Mesenteric fat pad (tissue), 1 donor: ENCODE measurements around the gene NQO2. TPM values are rescaled to one million over a fixed set of nuclear protein-coding genes. Genes with fewer than 3 reads are reported as not detected.
A peak's percentile ranks its signal among the peaks of the same experiment; 100 is the strongest.
"Not testable (repeated sequence)": the region's sequence is repeated elsewhere in the genome, so short reads cannot be mapped to it uniquely, and the experiment has no call there.

Source experiments
- DNase-seq: peaks from one replicate; pipeline ENCODE4 v3.0.0-alpha.2; 2020; ENCODE audit warnings: low spot score
- total RNA-seq: library from RNA; stranded (reverse); fragmentation: NEBNext Ultra II Directional; extraction: Animal tissue kit (Norgen Biotek cat#: 25700); gene quantifications from one replicate; pipeline ENCODE4 v1.2.1, GENCODE V29; 2021
- donor health status: DM: yes; HTN: yes; CAD: no.

The NQO2 gene
- total RNA-seq, 1 donor from 2014 or later: 54.4 TPM

- no peak for DNase-seq
Observed at GRCh38 chr6:2969549-2969948, 30.1 kb upstream of the NQO2 start.

DNA sequence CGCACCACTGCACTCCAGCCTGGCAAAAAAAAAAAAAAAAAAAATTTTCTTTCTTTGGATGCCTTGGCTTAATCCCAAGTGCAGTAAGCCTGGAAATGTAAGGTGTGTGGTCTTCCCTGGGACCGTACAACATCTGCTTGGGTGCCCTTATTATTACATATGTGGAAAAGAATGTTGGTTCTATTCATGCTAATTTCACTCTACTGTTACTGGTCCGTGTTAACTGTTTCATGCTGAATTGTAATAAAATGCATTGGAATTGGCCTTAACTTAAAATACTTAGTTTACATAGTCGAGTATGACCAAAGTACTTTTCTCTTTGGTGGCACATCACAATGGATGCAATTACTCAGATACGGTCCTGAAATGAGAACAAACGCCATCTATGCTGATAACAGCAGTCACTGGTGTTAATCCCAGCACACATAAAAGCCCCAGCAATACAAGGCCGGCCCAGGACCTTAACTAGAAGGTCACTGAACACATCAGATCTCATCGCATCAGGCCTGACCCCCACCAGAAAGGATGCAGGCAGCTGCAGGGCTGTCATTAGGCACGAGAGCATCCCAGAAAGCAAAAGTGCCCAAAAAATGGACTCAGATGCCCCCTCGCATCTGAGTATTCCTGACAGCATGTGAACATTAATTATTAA is 29.5 kb upstream of the NQO2 start:
- no peak for DNase-seq

DNA sequence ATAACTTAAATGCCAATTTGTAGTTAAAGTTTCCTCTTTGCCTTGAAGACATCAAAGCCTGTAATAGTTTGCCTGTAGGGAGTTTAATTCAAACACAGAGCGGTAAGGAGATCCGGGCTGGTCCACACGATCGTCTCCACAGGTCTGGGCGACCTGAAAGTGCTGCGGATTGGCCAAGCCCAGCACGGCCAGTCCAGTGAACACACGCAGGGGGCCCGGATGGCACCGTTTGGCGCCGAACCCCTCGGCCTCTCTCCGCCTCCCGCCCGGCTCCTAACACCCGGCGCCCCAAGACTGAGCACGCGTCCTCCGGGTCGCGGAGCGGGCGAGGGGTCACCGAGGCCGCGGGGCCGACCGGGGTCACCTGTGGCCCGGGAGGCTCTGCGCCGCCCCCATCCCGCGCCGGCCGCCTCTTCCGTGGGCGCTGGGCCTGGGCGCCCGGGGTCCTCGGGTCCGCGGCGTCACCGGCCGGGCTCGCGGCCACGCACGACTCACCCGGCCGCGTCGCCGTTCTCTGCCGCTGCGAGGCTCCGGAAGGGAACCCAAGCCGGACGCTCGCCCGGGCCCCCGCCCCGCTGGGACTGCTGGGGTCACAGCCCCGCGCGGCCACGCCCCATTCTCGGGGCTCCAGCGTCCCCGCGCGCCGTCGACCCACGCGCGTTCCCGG is 28.8 kb upstream of the NQO2 start:
- DNase-seq: peak; percentile 93

GRCh38 chr6:2971420-2972218 is 28.1 kb upstream of the NQO2 start, which contains the start of gene SERPINB6:
Gene SERPINB6 (minus strand): TSS chr6:2971567. CDS start chr6:2959332, 12,235 bp downstream.
- peak; percentile 92 for DNase-seq

DNA sequence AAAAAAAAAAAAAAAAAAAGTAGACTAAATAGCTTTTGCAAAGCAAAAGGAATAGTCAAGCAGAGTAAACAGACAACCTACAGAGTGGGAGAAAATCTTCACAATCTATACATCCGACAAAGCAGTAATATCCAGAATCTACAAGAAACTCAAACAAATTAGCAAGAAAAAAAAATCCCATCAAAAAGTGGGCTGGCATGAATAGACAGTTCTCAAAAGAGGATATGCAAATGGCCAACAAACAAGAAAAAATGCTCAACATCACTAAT is 27.5 kb upstream of the NQO2 start:
- not testable (repeated sequence) for DNase-seq

GRCh38 chr6:2972685-2973084 is 27.0 kb upstream of the NQO2 start:
- not testable (repeated sequence) for DNase-seq

- not testable (repeated sequence) for DNase-seq
Observed at GRCh38 chr6:2973180-2973579, 26.5 kb upstream of the NQO2 start.

DNA sequence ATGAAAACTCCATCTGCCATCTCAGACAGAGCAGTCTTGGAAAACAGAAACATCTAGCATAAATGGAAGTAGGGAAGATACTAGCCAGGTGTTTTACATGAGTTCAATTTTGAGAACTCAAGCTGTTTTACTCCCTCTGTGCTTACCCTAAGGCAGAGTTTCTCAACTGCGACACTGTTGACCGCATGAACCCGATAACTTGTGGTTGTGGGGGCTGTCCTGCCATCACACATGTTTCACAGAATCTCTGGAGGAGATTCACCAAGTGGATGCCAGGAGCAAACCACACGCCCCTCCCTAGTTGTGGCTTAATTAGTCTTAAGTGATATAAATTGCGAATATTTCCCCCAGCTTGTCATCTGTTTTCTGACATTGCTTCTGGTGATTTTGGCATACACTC is 26.0 kb upstream of the NQO2 start:
- no peak for DNase-seq

DNA sequence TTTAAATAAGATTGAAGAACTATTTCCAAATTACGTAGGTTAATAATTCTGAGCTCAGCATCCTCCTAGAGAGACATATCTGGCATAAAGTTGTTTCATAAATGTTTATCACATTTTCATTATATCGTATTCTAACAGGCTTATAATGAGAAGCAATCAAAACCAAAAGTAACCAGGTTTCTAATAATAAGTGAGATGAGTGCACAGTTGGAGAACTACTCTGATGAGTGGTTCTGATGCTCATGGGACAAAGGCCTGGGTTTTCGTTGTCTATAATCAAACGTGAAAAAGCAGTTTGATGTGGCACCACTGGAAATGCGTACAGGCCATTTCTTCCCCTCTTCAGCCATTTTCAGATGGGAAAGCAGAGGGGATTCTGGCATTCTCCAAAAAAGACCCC is 23.6 kb upstream of the NQO2 start:
- no peak for DNase-seq

DNA sequence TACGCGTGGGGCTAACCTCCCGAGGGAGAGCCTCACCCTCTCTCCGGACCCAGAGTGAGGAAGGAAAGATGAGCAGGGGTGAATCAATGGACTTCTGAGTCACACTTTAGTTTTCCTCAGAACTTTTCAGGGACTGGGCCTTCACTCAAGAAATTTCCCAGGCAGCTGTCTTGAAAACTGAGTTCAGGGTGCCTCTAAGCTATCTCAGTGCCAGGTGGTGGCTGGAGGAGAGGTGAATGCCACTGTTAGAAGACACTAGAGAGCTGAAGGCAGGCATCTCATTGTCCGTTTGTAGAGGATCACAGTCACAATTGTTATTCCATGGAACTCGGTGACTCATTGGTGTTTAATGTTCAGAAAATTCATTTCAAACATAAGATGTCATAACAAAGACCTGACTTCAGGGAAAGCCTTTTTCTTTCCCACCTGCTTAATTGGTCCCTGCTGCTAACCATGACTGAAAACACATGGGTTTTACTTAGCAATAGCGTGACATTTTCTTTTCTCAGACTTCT is 23.1 kb upstream of the NQO2 start:
- no peak for DNase-seq

- no peak for DNase-seq
Observed at GRCh38 chr6:2977290-2977689, 22.4 kb upstream of the NQO2 start.

- no peak for DNase-seq
Observed at GRCh38 chr6:2977799-2978590, 21.7 kb upstream of the NQO2 start.

DNA sequence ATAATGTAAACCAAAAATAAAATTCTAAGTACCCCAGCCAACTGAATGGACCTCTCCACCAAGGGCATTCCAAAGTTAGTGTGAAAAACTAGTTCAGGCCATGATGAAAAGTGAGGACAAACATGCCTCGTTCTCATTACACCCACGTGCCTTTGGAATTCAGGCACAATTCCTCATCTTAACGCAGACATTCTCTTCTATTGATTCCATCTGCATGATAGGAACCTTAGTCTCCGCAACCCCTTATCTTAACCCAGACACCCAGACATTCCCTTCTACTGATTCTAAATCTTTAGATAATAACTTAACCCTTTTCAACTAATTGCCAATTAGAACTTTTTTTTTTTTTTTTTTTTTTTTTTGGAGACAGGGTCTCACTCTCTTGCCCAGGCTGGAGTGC is 20.8 kb upstream of the NQO2 start:
- no peak for DNase-seq

GRCh38 chr6:2979819-2980464 is 19.8 kb upstream of the NQO2 start:
- DNase-seq: no peak

DNA sequence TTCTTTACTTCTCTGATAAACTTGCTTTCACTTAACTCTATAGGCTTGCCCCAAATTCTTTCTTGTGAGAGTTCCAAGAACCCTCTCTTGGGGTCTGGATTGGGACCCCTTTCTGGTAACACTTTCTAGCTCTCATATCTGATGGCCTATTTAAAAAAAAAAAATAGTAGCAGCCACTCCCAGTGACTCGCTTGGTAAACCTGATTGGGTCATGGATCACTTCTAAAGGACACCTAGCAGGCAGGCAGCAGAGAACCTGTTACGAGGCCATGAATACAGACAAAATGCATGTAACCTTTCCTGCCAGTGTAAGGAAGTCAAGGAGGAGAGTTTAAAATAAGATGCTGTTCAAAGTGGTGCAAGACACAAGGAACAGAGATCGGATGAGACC is 19.2 kb upstream of the NQO2 start:
- no peak for DNase-seq

DNA sequence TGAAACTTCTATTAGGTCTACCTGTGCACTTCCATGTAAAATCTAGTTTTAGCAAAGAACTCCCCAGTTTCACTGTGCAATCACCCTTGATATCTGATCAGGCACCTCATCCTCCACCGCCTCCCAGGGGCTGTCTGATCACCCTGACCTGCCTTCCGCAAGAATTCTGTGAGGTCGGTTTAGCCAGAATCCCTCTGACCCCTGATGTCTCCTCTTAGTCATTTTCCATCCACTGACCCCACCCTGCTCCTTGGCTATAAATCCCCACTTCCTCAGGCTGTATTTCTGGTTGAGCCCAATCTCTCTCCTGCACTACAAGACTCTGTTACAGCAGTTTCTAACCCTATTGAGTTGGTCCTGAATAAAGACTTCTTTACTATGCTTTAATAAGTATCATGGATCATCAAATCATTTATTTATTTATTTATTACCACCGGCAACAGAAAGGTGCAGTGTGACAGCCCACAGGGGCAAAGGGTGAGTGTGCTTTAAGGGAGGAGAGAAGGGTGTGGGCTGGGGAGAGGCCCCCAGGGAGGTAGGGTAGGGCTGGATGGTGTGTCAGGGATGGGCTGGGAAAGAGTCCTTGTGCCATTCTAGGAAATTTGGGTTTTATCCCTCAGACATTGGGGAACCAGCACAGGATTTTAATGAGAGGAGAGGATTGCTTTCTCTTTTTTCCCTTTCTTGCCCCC is 17.1 kb upstream of the NQO2 start:
- no peak for DNase-seq

DNA sequence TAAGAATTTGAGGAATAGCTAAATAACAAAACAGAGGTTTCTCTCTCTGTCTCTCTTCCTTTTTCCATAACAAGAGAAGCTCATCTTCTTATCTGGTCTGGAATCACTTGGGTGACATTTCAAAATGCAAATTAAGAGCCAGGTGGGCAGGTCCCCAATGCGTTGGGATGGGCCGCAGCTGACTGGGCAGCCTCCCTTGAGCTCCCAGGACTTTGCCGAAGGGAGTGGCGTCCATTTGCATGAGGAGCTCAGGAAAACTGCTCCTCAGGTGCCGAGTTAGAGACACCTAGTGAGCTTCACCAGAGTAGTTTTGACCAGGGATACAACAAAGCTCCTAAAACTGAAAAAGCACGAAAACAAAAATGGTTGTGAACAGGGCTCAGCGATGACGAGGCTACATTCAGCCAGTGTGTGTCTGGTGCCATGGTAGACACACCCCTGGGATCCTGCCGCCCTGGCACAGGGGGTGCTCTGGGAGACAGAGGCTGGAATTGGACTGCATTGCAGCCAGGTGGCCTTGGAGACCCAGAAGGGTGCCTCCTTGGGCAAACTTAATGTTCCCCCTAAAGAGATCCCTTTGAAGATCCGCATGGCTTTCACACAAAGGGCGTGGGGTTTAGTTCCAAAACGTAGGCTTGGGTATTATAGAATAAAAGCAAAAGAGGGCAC is 14.8 kb upstream of the NQO2 start:
- no peak for DNase-seq

DNA sequence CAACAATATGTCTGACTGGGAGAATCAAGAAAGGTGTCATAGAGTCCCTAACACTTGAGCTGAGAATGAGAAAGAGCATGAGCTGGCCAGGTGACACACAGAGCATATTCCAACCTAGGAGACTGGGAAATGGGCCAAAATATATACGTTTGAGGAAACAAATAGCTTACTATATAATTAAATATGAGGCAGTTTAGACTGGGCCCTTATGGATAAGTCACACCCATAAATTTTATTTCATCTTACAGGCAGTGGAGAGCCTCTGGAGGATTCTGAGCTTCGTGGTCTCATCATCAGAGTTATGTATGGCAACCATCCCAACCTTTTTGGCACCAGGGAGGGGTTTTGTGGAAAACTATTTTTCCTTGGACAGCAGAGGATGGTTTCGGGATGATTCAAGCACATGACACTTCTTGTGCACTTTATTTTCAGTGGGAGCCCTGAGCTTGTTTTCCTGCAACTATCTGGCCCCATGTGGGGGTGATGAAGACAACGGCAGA is 12.9 kb upstream of the NQO2 start:
- DNase-seq: no peak

DNA sequence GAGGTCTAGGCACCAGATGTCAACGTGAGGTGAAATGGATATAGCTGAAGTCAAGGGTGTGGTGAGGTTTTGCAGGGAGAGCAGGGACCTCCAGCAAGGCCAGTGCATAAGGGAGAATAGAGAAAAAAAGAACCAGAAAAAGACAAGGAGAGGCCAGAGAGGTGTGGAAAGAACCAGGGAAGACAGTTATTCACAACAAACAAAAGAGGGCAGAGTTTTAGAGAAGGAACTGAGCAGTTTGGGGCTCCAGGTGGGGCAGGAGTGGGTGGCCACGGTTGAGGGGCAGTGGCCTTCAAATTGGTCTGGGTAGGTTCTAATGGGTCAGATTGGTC is 11.6 kb upstream of the NQO2 start:
- no peak for DNase-seq
